HEK293 (cell line): ENCODE data around the gene ODAD4.

Source experiments
- CTCF ChIA-PET: fragments of 350-600 bp; formaldehyde crosslinking; extraction: SDS; loops from one replicate; lab custom pipeline; 2021; ENCODE audit warnings: antibody characterized with exemption; lab: Yijun Ruan, JAX
- POLR2A ChIA-PET: fragments of 300-600 bp; formaldehyde crosslinking; extraction: SDS; loops from one replicate; lab custom pipeline; 2020; ENCODE audit warnings: antibody characterized with exemption, inconsistent platforms; lab: Yijun Ruan, JAX
- H3K27ac ChIP-seq: fragments of 200-500 bp; sonication (Bioruptor generic); 2 replicates; pipeline ENCODE4 v1.5.1; 2014; ENCODE audit warnings: low read depth, low read length, control low read depth, inconsistent platforms; ENCODE audit errors: extremely low read depth
- H3K36me3 ChIP-seq, 2 experiments: fragments of 200-500 bp in 1 of 2; sonication (Bioruptor generic) in 1 of 2; 1 replicate in 1 of 2; 2 replicates in 1 of 2; pipeline ENCODE4 v1.5.1; 2014 to 2017; ENCODE audit warnings: inconsistent platforms in 2 of 2, low read length in 2 of 2; ENCODE audit not compliant: control insufficient read depth in 2 of 2, insufficient read depth in 1 of 2
- H3K4me1 ChIP-seq: fragments of 200-500 bp; sonication (Bioruptor generic); 2 replicates; pipeline ENCODE4 v1.5.1; 2014; ENCODE audit warnings: mild to moderate bottlenecking, low read length, inconsistent platforms; ENCODE audit not compliant: control insufficient read depth, insufficient read depth
- H3K4me3 ChIP-seq: 2 replicates; pipeline ENCODE4 v1.5.1; 2011; ENCODE audit warnings: low read depth, mild to moderate bottlenecking, control low read depth, low read length, moderate library complexity
- H3K9me3 ChIP-seq: fragments of 200-500 bp; sonication (Bioruptor generic); 2 replicates; pipeline ENCODE4 v1.5.1; 2014; ENCODE audit warnings: low read depth, low read length, inconsistent platforms; ENCODE audit not compliant: control insufficient read depth, insufficient read depth
- EGR2 ChIP-seq: fragments of 450-650 bp; formaldehyde crosslinking; IDR thresholded peaks from 2 replicates; pipeline ENCODE4 v1.5.1; 2016; ENCODE audit warnings: low read depth, missing biosample characterization, missing genetic modification characterization
- ELK4 ChIP-seq: IDR thresholded peaks from 2 replicates; pipeline ENCODE4 v1.6.1; 2011; ENCODE audit warnings: mild to moderate bottlenecking, low read depth, low read length, borderline replicate concordance
- GLI2 ChIP-seq: fragments of 450-650 bp; formaldehyde crosslinking; IDR thresholded peaks from 2 replicates; pipeline ENCODE4; 2017; ENCODE audit warnings: missing biosample characterization, missing genetic modification characterization, low read depth, borderline replicate concordance
- GLIS2 ChIP-seq: fragments of 450-650 bp; formaldehyde crosslinking; IDR thresholded peaks from 2 replicates; pipeline ENCODE4 v1.5.1; 2016; ENCODE audit warnings: missing biosample characterization, missing genetic modification characterization
- KLF8 ChIP-seq: fragments of 450-650 bp; formaldehyde crosslinking; IDR thresholded peaks from 2 replicates; pipeline ENCODE4 v1.5.1; 2016; ENCODE audit warnings: missing biosample characterization, missing genetic modification characterization
- MEIS1 ChIP-seq: sonication (generic); formaldehyde crosslinking; IDR thresholded peaks from 2 replicates; pipeline ENCODE4 v1.8.1; 2022; ENCODE audit warnings: missing genetic modification reagents, mild to moderate bottlenecking, borderline replicate concordance
- REST ChIP-seq: fragments of 450-650 bp; formaldehyde crosslinking; IDR thresholded peaks from 2 replicates; pipeline ENCODE4 v1.5.1; 2016; ENCODE audit warnings: missing biosample characterization, missing genetic modification characterization
- TSHZ1 ChIP-seq: fragments of 450-650 bp; formaldehyde crosslinking; IDR thresholded peaks from 2 replicates; pipeline ENCODE4 v1.5.1; 2016; ENCODE audit warnings: missing biosample characterization, missing genetic modification characterization, borderline replicate concordance
- ZBTB1 ChIP-seq: fragments of 450-650 bp; formaldehyde crosslinking; IDR thresholded peaks from 2 replicates; pipeline ENCODE4 v1.5.1; 2016; ENCODE audit warnings: missing biosample characterization, missing genetic modification characterization
- ZBTB44 ChIP-seq: fragments of 450-650 bp; IDR thresholded peaks from 2 replicates; pipeline ENCODE4 v1.5.1; 2018; ENCODE audit warnings: missing biosample characterization, mild to moderate bottlenecking, missing genetic modification characterization
- ZBTB7A ChIP-seq: fragments of 450-650 bp; formaldehyde crosslinking; IDR thresholded peaks from 2 replicates; pipeline ENCODE4 v1.5.1; 2016; ENCODE audit warnings: low read depth, missing biosample characterization, missing genetic modification characterization
- ZFHX2 ChIP-seq: fragments of 450-650 bp; formaldehyde crosslinking; conservative IDR thresholded peaks from 2 replicates; pipeline ENCODE4 v1.5.1; 2016; ENCODE audit warnings: missing biosample characterization, missing genetic modification characterization
- ZNF121 ChIP-seq: fragments of 450-650 bp; formaldehyde crosslinking; IDR thresholded peaks from 2 replicates; pipeline ENCODE4 v1.5.1; 2016; ENCODE audit warnings: missing biosample characterization, missing genetic modification characterization
- ZNF2 ChIP-seq: fragments of 450-650 bp; formaldehyde crosslinking; IDR thresholded peaks from 2 replicates; pipeline ENCODE4 v1.5.1; 2016; ENCODE audit warnings: missing biosample characterization, missing genetic modification characterization
- ZNF518A ChIP-seq: fragments of 450-650 bp; formaldehyde crosslinking; conservative IDR thresholded peaks from 2 replicates; pipeline ENCODE4 v1.5.1; 2016; ENCODE audit warnings: low read depth, missing biosample characterization, missing genetic modification characterization
- ZNF529 ChIP-seq: fragments of 450-650 bp; formaldehyde crosslinking; IDR thresholded peaks from 2 replicates; pipeline ENCODE4 v1.5.1; 2017; ENCODE audit warnings: missing genetic modification characterization, missing biosample characterization; ENCODE audit not compliant: insufficient replicate concordance

The ODAD4 gene

GRCh38 chr17:41998497-41998896 is 68.1 kb downstream of the ODAD4 start (continued):
- TF ChIP-seq ZNF529 (tag by site-specific recombination) (no peak), ELK4 (no peak), EGR2 (no peak)

GRCh38 chr17:42000413-42001133 is 70.2 kb downstream of the ODAD4 start:
- Histone ChIP-seq H3K4me3 (no peak overlapping the region), H3K4me1 (0 out of 2 replicates have a peak, but pooled peaks cover 2% of the 10 kb centered on the region), H3K9me3 (no peaks in the 10 kb centered on the region; the same call in 1 of the 2 replicates), H3K36me3 (peaks cover 62 to 76% of the 10 kb centered on the region in 2 experiments), H3K27ac (no peak overlapping the region)
- POLR2A ChIA-PET: no interaction called here
- TF ChIP-seq ZNF518A (tag by site-specific recombination) (no peak), ZBTB7A (tag by site-specific recombination) (no peak), KLF8 (tag by site-specific recombination) (no peak), GLIS2 (no peak)
- CTCF ChIA-PET: interaction anchor here (0.6 to 1.4 kb wide), 4 partner anchors 9 to 23 kb away, joined by 3 to 4 read pairs (median 3); partner anchors contain the start of gene NKIRAS2

- peaks cover 52 to 64% of the 10 kb centered on the region in 2 experiments for H3K36me3 ChIP-seq
- no peak overlapping the region for H3K27ac ChIP-seq
- ChIA-PET CTCF (interaction anchor here (5.3 kb wide), 1 partner anchor 17 kb away, joined by 21 read pairs; the partner anchor contains the start of gene NKIRAS2), POLR2A (no interaction called here)
- H3K9me3 ChIP-seq: no peaks in the 10 kb centered on the region; the same call in 1 of the 2 replicates
- H3K4me1 ChIP-seq: 0 out of 2 replicates have a peak, but pooled peaks cover 2% of the 10 kb centered on the region
- no peak overlapping the region for H3K4me3 ChIP-seq
- TF ChIP-seq ZNF121 (tag by site-specific recombination): no peak
- no peak for TF ChIP-seq ZFHX2 (tag by site-specific recombination)
- no peak for TF ChIP-seq TSHZ1 (tag by site-specific recombination)
- TF ChIP-seq GLI2 (tag by site-specific recombination): no peak
- TF ChIP-seq ZBTB44 (tag by site-specific recombination): no peak
- no peak for TF ChIP-seq ZBTB1 (tag by site-specific recombination)
- TF ChIP-seq ZNF2 (tag by site-specific recombination): no peak
- TF ChIP-seq REST (tag by site-specific recombination): no peak
- TF ChIP-seq MEIS1 (CRISPR knock-in tag): no peak
Measured at GRCh38 chr17:42001729-42002128, 71.3 kb downstream of the ODAD4 start.
